IMR-90 (cell line): ENCODE measurements around the gene RAB5B. TPM values are rescaled to one million over a fixed set of nuclear protein-coding genes. Genes with fewer than 3 reads are reported as not detected.

ENCODE experiments used
- ATAC-seq: fragments of 200-7000 bp; cut with Tn5 transposase; 2 replicates; pipeline ENCODE4 v1.9.1; 2020; ENCODE audit warnings: low read depth, mild to moderate bottlenecking, moderate library complexity
- BruUV-seq: library from RNA; stranded (reverse); fragments of 400-500 nt; replicated peaks from 2 replicates; lab custom pipeline; 2021; lab: Mats Ljungman, UMichigan
- CTCF ChIA-PET: fragments of 300-600 bp; formaldehyde crosslinking; extraction: SDS; loops from one replicate; lab custom pipeline; 2021; ENCODE audit warnings: antibody characterized with exemption; lab: Yijun Ruan, JAX
- POLR2A ChIA-PET: fragments of 300-600 bp; sonication (Branson Sonifier 250); formaldehyde crosslinking; loops from one replicate; lab custom pipeline; 2022; ENCODE audit warnings: antibody characterized with exemption; ENCODE audit not compliant: unreplicated experiment; lab: Charles Lee
- DNase-seq: peaks from one replicate; pipeline ENCODE4 v3.0.0; 2013
- H2AFZ ChIP-seq: replicated peaks from 2 replicates; pipeline ENCODE3; 2013; ENCODE audit warnings: low read length, mild to moderate bottlenecking; ENCODE audit not compliant: poor library complexity
- H2AK5ac ChIP-seq: 2 replicates; pipeline ENCODE4 v1.6.1; 2013; ENCODE audit warnings: low read depth, low read length, inconsistent platforms
- H2AK9ac ChIP-seq: replicated peaks from 2 replicates; pipeline ENCODE3; 2013; ENCODE audit warnings: mild to moderate bottlenecking, low read depth, low read length, moderate library complexity; ENCODE audit not compliant: poor library complexity
- H2BK120ac ChIP-seq: 2 replicates; pipeline ENCODE4 v1.6.1; 2013; ENCODE audit warnings: low read depth, low read length, inconsistent platforms
- H2BK15ac ChIP-seq: 3 replicates; pipeline ENCODE4 v1.6.1; 2013; ENCODE audit warnings: low read depth, low read length, inconsistent platforms
- H2BK20ac ChIP-seq: 2 replicates; pipeline ENCODE4 v1.6.1; 2013; ENCODE audit warnings: low read depth, mild to moderate bottlenecking, inconsistent platforms, low read length, moderate library complexity
- H2BK5ac ChIP-seq: 2 replicates; pipeline ENCODE4 v1.6.1; 2013; ENCODE audit warnings: mild to moderate bottlenecking, low read depth, low read length, inconsistent platforms; ENCODE audit not compliant: poor library complexity, severe bottlenecking
- H3K14ac ChIP-seq: replicated peaks from 2 replicates; pipeline ENCODE4 v1.6.1; 2013; ENCODE audit warnings: low read depth, low read length, inconsistent platforms
- H3K18ac ChIP-seq: 2 replicates; pipeline ENCODE4 v1.6.1; 2013; ENCODE audit warnings: low read depth, low read length, control low read depth
- H3K23ac ChIP-seq: 2 replicates; pipeline ENCODE4 v1.6.1; 2013; ENCODE audit warnings: low read depth, low read length, inconsistent platforms
- H3K27ac ChIP-seq: 2 replicates; pipeline ENCODE4 v1.5.1; 2013; ENCODE audit warnings: mild to moderate bottlenecking, control low read depth, low read length; ENCODE audit not compliant: insufficient read depth
- H3K27me3 ChIP-seq: 2 replicates; pipeline ENCODE4 v1.6.1; 2013; ENCODE audit warnings: low read length; ENCODE audit not compliant: control insufficient read depth, insufficient read depth
- H3K36me3 ChIP-seq: 2 replicates; pipeline ENCODE4 v1.6.1; 2013; ENCODE audit warnings: low read length, mixed read lengths; ENCODE audit not compliant: control insufficient read depth, insufficient read depth
- H3K4ac ChIP-seq: 2 replicates; pipeline ENCODE4 v1.6.1; 2013; ENCODE audit warnings: low read depth, low read length, inconsistent platforms
- H3K4me1 ChIP-seq: 2 replicates; pipeline ENCODE4 v1.6.1; 2013; ENCODE audit warnings: low read length, mixed read lengths; ENCODE audit not compliant: control insufficient read depth, insufficient read depth
- H3K4me2 ChIP-seq: 2 replicates; pipeline ENCODE4 v1.6.1; 2013; ENCODE audit warnings: low read depth, mild to moderate bottlenecking, control low read depth, low read length, moderate library complexity
- H3K4me3 ChIP-seq: 2 replicates; pipeline ENCODE4 v1.5.1; 2013; ENCODE audit warnings: low read depth, mild to moderate bottlenecking, control low read depth, low read length, moderate library complexity; ENCODE audit not compliant: insufficient read depth
- H3K56ac ChIP-seq: 2 replicates; pipeline ENCODE4 v1.6.1; 2013; ENCODE audit warnings: low read length, inconsistent platforms; ENCODE audit not compliant: insufficient read depth; ENCODE audit errors: extremely low read depth
- H3K79me1 ChIP-seq, 2 experiments: 2 replicates each; pipeline ENCODE4 v1.6.1; 2013; ENCODE audit warnings: low read length in 2 of 2, inconsistent platforms in 1 of 2, low read depth in 1 of 2
- H3K9ac ChIP-seq: 2 replicates; pipeline ENCODE4 v1.6.1; 2013; ENCODE audit warnings: low read depth, low read length, control low read depth
- H3K9me1 ChIP-seq: 2 replicates; pipeline ENCODE4 v1.6.1; 2013; ENCODE audit warnings: low read length, inconsistent platforms; ENCODE audit not compliant: insufficient read depth
- H3K9me3 ChIP-seq: 2 replicates; pipeline ENCODE4 v1.6.1; 2013; ENCODE audit warnings: low read length; ENCODE audit not compliant: control insufficient read depth, insufficient read depth
- H4K20me1 ChIP-seq: 2 replicates; pipeline ENCODE4 v1.6.1; 2013; ENCODE audit warnings: low read length, inconsistent platforms; ENCODE audit not compliant: insufficient read depth
- H4K5ac ChIP-seq: 2 replicates; pipeline ENCODE4 v1.6.1; 2013; ENCODE audit warnings: mild to moderate bottlenecking, low read depth, low read length, control low read depth
- H4K8ac ChIP-seq, 2 experiments: 2 replicates each; pipeline ENCODE4 v1.6.1; 2013; ENCODE audit warnings: low read depth in 2 of 2, low read length in 2 of 2, control low read depth in 1 of 2, inconsistent platforms in 1 of 2
- H4K91ac ChIP-seq: 2 replicates; pipeline ENCODE4 v1.6.1; 2013; ENCODE audit warnings: low read depth, low read length, inconsistent platforms; ENCODE audit not compliant: insufficient read depth
- BHLHE40 ChIP-seq: fragments of 150-350 bp; IDR thresholded peaks from 2 replicates; pipeline ENCODE4 v1.6.1; 2016; ENCODE audit warnings: mild to moderate bottlenecking, low read depth, low read length
- CEBPB ChIP-seq: IDR thresholded peaks from 2 replicates; pipeline ENCODE4 v1.6.1; 2012; ENCODE audit warnings: low read depth, low read length, improper control_type of control experiment
- CHD1 ChIP-seq: IDR thresholded peaks from 2 replicates; pipeline ENCODE4 v1.6.1; 2012; ENCODE audit warnings: low read depth, low read length, improper control_type of control experiment
- MAFK ChIP-seq: IDR thresholded peaks from 2 replicates; pipeline ENCODE4 v1.6.1; 2012; ENCODE audit warnings: low read depth, low read length, improper control_type of control experiment
- NFE2L2 ChIP-seq: fragments of 150-350 bp; IDR thresholded peaks from 2 replicates; pipeline ENCODE4 v1.6.1; 2016; ENCODE audit warnings: low read depth, mild to moderate bottlenecking, low read length
- POLR2A ChIP-seq: IDR thresholded peaks from 2 replicates; pipeline ENCODE4 v1.6.1; 2012; ENCODE audit warnings: mild to moderate bottlenecking, low read depth, low read length
- RFX5 ChIP-seq: IDR thresholded peaks from 2 replicates; pipeline ENCODE4 v1.8.0; 2012; ENCODE audit warnings: low read depth, mild to moderate bottlenecking, low read length, moderate library complexity
- WGBS, 2 experiments: methylation state at CpG; one replicate each; pipeline versions ENCODE4 v1.1.5 to v1.1.7; 2013; ENCODE audit warnings: missing lambda C conversion rate in 2 of 2; ENCODE audit not compliant: insufficient read length in 1 of 2; ENCODE audit errors: extremely low coverage in 2 of 2; 5-methylcytosine and 5-hydroxymethylcytosine counted together
- dilution Hi-C: fragments of 300-500 bp; cut with HindIII; formaldehyde crosslinking; loops from one replicate; pipeline ENCODE4 v1.14.3; 2018; ENCODE audit warnings: low sequenced_read_pairs; ENCODE audit not compliant: unreplicated experiment
- in situ Hi-C: fragments of 300-500 bp; cut with MboI; formaldehyde crosslinking; loops from 3 replicates; pipeline ENCODE4 v1.14.3; 2019; ENCODE audit warnings: low sequenced_read_pairs, inconsistent platforms, mixed read lengths
- intact Hi-C: fragments of 100-400 bp; cut with micrococcal nuclease; formaldehyde crosslinking; loops from 2 replicates; pipeline ENCODE4 v1.10.0; 2022
- polyA plus RNA-seq, 3 experiments: library from polyadenylated mRNA; depleted of rRNA; stranded (reverse); fragments of >200 nt; gene quantifications; 2 replicates each; pipeline ENCODE4 v1.2.3, GENCODE V29; 2012; ENCODE audit warnings: low replicate concordance in 1 of 3
- total RNA-seq: library from RNA; depleted of rRNA; stranded (reverse); fragments of >200 nt; gene quantifications from 2 replicates; pipeline ENCODE4 v1.2.3, GENCODE V29; 2012
- TF ChIP-seq, protein P1 (sequence below): fragments of 150-350 bp; IDR thresholded peaks from 2 replicates; pipeline ENCODE4 v1.6.1; 2016; ENCODE audit warnings: low read depth, mild to moderate bottlenecking, low read length, moderate library complexity, borderline replicate concordance

Gene RAB5B
- total and polyA plus RNA-seq, 2 of the 4 experiments (the other 2 are of a cell fraction) = 56.5 to 99.2 TPM

DNA sequence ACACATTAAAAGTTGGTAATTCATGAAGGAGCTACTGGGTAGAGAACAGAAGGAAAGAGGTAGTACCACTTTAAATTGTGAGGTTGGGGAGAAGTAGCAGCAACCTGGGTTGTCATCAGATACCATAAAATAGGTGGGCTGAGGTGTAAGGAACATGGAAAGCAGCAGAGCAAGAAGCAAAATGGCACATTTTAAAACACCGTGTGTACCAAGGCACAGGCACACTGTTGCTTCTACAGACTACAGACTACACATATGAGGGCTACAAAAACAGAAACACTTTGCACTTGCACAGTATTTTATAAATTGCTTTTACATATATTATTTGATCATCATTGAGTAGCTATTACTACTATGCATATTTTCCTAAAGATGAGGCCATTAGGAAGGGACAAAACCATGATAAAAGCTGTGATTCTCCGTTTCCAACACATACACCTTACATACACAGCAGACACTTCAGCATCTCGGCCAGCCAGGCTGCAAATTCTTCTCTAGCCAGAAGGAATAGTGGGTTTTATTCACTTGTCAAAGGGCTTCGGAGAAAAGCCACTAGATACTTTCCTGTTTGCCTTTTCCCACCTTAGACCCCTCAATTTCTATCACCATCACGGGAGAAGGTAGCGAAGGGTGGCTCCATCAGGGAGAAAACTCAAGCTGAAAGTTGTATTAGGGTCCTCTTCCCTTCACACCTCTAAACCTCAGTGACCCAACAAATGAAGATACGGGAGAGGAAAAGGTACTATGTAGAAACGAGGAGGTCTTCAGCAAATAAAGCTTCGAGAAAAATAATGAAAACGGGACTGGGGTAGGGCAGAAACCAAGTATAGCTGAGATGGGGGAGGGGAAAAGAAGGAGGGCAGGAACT is 47.8 kb upstream of the RAB5B start:
- Histone ChIP-seq H2AK9ac (peak overlapping the region; percentile 94), H3K79me1 (peaks cover 29 to 67% of the 10 kb centered on the region in 2 experiments), H3K36me3 (peaks cover 4% of the 10 kb centered on the region), H3K4ac (peak overlapping the region; percentile 91), H4K91ac (peak overlapping the region; percentile 77), H3K27me3 (no peaks in the 10 kb centered on the region), H4K8ac (peak overlapping the region; percentile 95 to 100), H2BK5ac (peak overlapping the region; percentile 66), H4K5ac (peak overlapping the region; percentile 73), H3K18ac (0 out of 2 replicates have a peak overlapping the region, but pooled peaks have one; percentile 20), H2BK20ac (no peak overlapping the region), H3K9me1 (peaks cover 11% of the 10 kb centered on the region), H3K4me2 (peak overlapping the region; percentile 98), H3K4me3 (peak overlapping the region; percentile 83), H3K9ac (peak overlapping the region; percentile 82), H3K14ac (peak overlapping the region; percentile 97), H3K9me3 (no peaks in the 10 kb centered on the region), H3K27ac (peak overlapping the region; percentile 84), H3K56ac (peak overlapping the region; percentile 94), H2AFZ (peak overlapping the region; percentile 94), H3K4me1 (peaks cover 8% of the 10 kb centered on the region), H2AK5ac (peak overlapping the region; percentile 76), H2BK120ac (peak overlapping the region; percentile 41), H2BK15ac (peak overlapping the region; percentile 72; the same call in 2 of the 3 replicates), H3K23ac (peak overlapping the region; percentile 95), H4K20me1 (no peaks in the 10 kb centered on the region; the same call in 1 of the 2 replicates)
- BruUV-seq = no TSS peak
- no peak for DNase-seq
- dilution Hi-C loops (no loop called here), in situ Hi-C loops (loop anchor here (10.0 kb wide), 1 partner anchor 101 kb away; the partner anchor contains the start of gene DNAJC14), intact Hi-C loops (no loop called here)
- ChIA-PET CTCF (interaction anchor here (0.6 to 1.4 kb wide), 6 partner anchors 11 to 188 kb away, joined by 3 to 5 read pairs (median 3); no protein-coding TSS in a partner anchor), POLR2A (interaction anchor here (2.2 kb wide), 1 partner anchor 108 kb away, joined by 6 read pairs; the partner anchor contains the start of genes ORMDL2 and SARNP)
- peak; percentile 2 for ATAC-seq
- no peak for TF ChIP-seq RFX5
- no peak for TF ChIP-seq POLR2A
- no peak for TF ChIP-seq MAFK
- no peak for TF ChIP-seq CEBPB
- TF ChIP-seq, protein P1, sequence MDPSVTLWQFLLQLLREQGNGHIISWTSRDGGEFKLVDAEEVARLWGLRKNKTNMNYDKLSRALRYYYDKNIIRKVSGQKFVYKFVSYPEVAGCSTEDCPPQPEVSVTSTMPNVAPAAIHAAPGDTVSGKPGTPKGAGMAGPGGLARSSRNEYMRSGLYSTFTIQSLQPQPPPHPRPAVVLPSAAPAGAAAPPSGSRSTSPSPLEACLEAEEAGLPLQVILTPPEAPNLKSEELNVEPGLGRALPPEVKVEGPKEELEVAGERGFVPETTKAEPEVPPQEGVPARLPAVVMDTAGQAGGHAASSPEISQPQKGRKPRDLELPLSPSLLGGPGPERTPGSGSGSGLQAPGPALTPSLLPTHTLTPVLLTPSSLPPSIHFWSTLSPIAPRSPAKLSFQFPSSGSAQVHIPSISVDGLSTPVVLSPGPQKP = no peak
- no peak for TF ChIP-seq BHLHE40
- TF ChIP-seq CHD1 = no peak
- no peak for TF ChIP-seq NFE2L2
- WGBS, 2 experiments = 0% methylated on average over 1 of the region's 10 CpGs; no CpG with 5 or more reads in 1 of the 2 experiments
